NCI-H82 treated with DMSO at 0.1 percent for 48 hours (cell line): Measurements from ENCODE around the gene GPC1.

Experiments used
- DNase-seq: peaks from one replicate; lab custom pipeline; 2025; ENCODE audit not compliant: unreplicated experiment; lab: John Stamatoyannopoulos, UW

GPC1 gene

DNA sequence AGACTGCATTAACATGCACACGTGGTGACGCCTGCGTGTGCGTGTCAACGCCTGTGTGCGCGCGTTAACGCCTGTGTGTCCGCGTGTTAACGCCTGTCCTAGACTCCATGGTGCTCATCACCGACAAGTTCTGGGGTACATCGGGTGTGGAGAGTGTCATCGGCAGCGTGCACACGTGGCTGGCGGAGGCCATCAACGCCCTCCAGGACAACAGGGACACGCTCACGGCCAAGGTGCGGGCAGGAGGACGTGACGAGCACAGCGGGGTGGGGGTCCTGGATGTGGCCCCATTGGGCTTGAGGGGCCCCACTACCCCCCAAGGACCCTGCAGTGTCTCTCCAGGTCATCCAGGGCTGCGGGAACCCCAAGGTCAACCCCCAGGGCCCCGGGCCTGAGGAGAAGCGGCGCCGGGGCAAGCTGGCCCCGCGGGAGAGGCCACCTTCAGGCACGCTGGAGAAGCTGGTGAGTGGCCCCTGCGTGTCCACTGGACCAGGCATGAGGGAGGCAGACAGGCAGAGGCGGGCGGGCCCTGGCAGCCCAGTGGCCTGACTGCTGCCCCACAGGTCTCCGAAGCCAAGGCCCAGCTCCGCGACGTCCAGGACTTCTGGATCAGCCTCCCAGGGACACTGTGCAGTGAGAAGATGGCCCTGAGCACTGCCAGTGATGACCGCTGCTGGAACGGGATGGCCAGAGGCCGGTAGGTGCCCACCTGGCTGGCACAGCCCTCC is 29.2 kb downstream of the GPC1 start:
- DNase-seq, result no peak

DNA sequence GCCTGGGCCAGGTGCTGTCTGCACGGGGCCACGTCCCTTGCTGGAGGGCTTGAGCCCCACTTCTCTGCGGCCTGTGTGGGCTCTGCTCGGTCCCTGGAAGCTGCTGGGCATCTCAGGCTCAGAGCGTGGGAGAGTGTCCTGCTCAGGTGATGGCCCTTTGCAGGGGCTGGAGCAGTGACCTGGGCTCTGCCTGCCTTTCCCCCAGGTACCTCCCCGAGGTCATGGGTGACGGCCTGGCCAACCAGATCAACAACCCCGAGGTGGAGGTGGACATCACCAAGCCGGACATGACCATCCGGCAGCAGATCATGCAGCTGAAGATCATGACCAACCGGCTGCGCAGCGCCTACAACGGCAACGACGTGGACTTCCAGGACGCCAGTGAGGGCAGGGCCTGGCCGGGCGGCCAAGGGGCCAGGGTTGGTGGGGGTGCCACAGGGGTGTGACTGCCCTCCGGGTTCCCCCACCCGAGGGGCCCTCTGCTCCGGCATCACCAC is 29.9 kb downstream of the GPC1 start:
- DNase-seq, result no peak

DNA sequence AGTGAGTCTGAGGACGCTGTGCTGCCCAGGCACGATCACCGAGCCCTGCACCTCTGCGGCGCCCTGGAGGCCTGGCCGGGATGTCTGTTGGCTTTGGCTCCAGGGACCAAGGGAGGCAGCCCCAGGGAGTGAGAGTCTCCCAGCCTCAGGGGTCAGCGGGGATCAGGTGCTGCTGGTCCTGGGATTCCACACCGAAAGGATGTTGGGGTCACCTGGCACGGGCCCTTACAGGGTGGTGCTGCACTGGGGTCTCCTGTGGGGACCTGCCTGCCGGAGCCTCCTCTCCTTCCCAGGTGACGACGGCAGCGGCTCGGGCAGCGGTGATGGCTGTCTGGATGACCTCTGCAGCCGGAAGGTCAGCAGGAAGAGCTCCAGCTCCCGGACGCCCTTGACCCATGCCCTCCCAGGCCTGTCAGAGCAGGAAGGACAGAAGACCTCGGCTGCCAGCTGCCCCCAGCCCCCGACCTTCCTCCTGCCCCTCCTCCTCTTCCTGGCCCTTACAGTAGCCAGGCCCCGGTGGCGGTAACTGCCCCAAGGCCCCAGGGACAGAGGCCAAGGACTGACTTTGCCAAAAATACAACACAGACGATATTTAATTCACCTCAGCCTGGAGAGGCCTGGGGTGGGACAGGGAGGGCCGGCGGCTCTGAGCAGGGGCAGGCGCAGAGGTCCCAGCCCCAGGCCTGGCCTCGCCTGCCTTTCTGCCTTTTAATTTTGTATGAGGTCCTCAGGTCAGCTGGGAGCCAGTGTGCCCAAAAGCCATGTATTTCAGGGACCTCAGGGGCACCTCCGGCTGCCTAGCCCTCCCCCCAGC is 30.5 kb downstream of the GPC1 start:
- DNase-seq, result no peak

DNA sequence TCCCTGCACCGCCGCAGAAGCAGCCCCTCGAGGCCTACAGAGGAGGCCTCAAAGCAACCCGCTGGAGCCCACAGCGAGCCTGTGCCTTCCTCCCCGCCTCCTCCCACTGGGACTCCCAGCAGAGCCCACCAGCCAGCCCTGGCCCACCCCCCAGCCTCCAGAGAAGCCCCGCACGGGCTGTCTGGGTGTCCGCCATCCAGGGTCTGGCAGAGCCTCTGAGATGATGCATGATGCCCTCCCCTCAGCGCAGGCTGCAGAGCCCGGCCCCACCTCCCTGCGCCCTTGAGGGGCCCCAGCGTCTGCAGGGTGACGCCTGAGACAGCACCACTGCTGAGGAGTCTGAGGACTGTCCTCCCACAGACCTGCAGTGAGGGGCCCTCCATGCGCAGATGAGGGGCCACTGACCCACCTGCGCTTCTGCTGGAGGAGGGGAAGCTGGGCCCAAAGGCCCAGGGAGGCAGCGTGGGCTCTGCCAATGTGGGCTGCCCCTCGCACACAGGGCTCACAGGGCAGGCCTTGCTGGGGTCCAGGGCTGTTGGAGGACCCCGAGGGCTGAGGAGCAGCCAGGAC is 31.2 kb downstream of the GPC1 start:
- DNase-seq, result no peak

DNA sequence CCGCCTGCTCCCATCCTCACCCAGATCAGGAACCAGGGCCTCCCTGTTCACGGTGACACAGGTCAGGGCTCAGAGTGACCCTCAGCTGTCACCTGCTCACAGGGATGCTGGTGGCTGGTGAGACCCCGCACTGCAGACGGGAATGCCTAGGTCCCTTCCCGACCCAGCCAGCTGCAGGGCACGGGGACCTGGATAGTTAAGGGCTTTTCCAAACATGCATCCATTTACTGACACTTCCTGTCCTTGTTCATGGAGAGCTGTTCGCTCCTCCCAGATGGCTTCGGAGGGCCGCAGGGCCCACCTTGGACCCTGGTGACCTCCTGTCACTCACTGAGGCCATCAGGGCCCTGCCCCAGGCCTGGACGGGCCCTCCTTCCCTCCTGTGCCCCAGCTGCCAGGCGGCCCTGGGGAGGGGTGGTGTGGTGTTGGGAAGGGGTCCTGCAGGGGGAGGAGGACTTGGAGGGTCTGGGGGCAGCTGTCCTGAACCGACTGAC is 31.7 kb downstream of the GPC1 start:
- no peak for DNase-seq

DNA sequence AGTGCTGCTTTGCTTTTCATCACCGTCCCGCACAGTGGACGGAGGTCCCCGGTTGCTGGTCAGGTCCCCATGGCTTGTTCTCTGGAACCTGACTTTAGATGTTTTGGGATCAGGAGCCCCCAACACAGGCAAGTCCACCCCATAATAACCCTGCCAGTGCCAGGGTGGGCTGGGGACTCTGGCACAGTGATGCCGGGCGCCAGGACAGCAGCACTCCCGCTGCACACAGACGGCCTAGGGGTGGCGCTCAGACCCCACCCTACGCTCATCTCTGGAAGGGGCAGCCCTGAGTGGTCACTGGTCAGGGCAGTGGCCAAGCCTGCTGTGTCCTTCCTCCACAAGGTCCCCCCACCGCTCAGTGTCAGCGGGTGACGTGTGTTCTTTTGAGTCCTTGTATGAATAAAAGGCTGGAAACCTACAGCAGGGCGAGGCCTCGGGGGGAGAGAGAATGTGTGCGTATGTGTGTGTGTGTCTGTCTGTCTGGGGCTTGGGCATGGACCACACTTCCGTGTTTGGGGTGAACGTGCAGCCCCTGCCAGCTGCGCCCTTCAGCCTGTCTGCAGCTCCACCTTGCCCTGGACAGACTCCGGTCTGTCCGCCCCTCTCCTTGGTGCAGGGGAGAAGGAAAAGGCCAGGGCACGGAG is 32.3 kb downstream of the GPC1 start:
- no peak for DNase-seq

DNA sequence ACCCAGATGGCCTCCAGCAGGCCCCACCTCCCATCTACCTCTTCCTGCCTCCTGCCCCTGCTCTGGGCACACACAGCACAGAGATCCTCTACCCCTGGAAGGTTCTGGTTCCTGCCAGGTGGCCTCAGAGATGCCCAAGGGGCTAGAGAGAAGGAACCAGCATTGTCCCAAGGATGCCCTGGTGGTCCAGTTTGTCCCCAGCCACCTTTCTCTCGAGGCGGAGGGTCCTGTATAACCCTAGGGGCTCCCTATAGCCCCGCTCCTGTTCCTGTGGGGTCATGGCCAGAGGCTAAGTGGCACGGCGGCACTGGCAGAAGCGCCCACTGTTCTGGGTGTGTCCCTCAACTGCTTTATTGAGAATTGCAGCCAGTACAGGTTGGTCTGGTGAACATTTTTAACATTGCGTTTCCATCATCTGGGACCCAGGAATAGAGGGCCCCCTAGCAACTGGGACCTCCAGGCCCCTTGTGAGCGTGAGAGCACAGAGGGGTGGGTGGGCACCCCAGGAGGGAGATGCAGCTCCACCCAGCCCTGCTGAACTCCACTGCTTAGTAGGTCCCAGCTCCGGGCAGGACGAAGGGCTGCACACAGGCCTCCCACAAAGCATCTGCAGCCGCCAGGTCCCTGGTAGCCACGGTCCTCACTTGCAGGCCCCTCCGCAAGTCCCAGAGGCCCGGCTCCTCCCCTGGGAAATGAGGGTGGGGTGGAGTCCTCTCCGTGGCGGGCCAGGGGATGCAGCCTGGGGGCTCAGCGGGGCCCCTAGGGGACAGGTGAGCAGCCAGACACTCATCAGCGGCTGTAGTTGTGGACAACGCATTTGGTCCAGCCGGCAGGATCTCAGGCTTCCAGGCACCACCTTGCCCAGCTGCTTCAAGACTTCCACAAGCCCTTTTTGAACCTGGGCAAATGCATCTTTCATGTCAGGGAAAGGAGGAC is 33.1 kb downstream of the GPC1 start:
- no peak for DNase-seq

DNA sequence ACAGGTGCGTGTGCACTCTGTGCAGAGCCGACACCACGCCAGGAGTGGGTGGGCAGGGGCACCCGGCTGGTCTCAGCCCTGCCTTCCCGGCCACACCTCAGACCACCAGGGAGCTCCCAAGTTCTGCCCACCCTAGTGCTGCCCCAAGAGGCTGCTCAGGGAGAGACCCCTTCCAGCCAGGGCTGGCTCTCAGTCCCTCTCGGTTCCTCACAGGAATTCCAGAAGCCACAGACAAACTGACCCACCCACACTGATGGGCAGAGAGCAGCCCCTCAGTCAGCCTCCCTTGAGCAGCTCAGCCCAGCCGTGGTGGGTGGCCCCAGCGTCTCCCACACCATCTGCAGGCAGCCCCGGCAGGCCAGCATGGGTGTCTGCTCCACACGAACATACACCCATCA is 33.8 kb downstream of the GPC1 start:
- DNase-seq, result no peak

DNA sequence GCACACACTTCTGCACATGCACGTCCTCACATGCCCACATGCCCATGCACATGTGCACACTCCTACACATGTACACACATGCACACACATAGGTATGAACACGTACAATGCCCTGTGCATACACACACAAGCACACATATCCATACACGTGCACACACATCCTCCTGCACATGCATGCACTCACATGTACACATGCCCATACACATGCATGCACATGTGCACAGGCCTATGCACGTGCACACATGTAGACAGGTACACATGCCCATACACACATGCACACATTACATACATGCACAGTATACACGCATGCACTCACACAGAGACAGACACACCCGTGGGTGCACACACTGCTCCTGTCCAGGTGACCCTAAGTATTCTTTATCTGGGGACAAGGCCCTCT is 34.3 kb downstream of the GPC1 start:
- DNase-seq, result no peak

DNA sequence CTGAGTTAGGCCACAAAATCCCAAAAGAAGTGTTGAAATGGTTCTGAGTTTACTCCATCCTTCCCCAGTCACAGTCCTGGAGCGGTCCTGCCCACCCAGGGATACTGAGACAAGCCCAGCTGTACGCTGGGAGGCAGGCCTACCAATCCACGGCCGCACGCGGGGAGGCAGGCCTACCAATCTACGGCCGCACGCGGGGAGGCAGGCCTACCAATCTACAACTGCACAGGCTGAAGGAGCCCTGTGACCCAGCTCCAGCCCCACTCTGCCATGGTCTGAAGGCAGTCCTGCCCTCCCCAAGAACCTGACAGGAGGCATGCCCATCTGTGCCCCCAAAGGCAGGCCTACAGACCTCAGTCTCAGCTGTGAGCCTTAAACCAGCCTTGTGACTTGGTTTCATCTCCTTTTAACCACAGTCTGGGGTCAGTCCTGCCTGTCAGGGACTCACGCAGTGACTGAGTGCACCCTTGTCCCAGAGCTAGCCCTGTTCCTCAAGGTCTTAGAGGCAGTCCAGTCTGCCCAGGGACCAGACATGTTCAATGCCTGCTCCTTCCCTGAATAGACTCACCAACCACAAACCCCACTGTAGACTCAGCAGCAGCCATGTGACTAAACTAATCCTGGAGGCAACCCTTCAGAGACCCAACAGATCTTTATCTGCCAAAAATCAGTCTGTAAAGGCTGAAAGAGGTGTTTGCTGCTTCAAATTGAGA is 36.8 kb downstream of the GPC1 start:
- DNase-seq, result no peak

DNA sequence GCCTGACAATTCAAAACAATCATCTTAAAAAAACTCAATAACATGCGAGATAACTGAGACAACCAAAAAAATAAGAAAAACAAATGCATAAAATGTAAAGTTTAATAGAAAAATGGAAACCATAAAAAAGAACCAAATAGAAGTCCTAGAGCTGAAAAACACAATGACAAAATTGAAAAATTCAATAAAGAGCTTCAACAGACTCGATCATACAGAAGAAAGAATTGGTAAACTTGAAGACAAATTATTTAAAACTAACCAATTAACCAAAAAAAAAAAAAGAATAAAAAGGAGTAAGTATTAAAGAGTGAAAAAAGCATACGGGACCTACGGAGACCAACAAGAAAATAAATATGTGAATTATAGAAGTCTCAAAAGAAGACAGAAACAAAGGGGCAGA is 37.7 kb downstream of the GPC1 start:
- no peak for DNase-seq

DNA sequence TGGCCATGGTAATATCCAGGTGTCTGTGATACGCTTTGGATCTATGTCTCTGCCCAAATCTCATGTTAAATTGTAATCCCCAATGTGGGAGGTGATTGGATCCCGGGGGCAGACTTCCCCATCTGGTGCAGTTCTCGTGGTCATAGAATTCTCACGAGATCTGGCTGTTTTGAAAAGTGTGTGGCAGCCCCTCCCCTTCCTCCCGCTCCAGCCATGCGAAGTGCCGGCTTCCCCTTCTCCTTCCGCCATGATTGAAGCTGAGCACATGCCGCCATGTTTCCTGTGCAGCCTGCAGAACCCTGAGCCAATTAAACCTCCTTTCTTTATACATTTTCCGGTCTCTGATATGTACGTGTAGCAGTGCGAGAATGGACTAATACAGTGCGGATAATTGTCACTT is 42.5 kb downstream of the GPC1 start:
- DNase-seq, result no peak

DNA sequence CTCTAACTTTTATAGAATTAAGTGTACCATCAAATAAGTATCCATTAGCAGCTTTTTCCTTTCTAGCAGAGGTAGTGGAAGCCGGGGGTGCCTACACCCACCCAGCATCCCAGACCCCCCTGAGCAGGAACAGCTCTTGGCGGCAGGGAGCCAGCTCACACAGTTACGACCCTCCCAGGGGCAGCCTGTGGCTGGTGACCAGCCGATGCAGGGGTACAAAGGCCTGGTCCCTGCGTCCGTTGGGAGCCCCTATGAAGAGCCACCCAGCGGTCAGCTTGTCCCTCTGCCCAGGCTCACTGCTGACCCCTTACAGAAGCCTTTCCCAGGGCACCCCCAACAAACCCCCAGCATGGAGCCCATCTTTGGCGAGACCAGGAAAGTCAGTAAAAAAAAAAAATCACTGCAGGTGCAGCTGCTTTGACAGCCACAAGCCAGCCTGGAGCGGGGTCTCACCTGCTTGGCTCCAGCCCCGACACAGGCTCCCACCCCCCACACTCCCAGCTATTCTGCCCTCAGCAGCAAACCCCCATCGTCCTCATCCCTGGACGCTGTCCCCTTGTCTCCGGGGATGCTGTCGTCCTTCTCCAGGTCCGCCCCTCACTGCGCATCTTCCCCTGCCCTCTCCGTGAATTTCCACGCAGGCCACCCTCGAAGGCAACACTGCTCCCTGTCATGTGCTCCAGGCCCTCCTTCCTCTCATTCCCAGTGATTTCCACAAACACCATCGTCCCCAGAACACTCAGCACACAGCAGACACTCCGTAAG is 43.1 kb downstream of the GPC1 start:
- no peak for DNase-seq

DNA sequence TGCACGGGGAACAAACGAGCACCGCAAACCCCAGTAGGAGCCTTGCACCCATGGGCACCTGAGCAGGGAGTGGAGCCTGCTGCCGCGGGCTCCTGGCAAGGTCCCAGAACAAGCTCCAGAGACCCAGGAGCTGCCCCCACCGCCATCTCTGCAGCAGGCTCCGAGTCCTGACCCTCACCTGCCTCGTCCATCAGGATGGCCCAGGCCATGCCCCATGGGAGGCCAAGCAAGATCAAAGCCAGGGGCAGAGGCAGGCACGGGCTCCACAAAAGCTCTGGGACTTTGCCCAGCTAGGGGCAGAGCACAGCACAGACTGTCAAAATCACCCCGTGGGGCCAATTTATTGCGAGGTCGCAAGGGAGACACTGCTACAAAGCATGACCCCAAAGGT is 43.6 kb downstream of the GPC1 start:
- DNase-seq, result no peak

DNA sequence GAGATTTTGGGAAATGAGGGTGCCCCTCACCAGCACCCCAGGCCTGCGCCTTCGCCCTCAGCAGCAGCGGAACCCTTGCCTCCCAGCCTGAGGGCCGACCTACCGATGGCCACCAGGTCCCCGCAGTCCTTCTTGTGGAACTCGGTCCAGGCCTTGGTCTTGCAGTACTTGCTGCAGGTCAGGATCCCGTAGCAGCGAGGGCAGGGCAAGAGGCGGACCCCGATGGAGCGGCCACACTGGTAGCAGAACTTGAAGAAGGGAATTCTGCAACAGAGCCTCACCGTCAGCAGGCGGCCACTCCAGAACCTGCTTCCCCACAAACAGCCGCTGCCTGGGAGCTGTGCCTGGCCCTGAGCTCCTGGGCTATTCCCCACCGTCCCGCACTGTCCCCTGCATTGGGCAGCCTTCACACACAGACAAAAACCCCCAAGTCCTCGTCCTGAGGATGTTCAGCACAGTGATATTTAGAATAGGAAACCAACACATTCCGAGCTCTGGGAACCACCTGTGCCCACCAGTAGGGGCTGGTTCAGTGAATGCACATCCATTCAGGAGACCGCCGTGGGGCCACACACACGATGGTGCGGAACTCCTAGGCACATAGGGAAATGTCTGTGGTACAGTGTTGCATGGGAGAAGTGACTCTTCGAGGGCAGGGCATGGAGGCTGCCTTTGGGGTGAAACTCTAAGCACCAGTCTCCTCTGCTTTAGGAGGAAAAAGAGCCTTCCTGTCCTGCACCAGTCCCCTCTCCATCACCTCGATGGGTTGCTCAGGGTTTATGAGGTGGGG is 45.6 kb downstream of the GPC1 start:
- DNase-seq, result no peak

DNA sequence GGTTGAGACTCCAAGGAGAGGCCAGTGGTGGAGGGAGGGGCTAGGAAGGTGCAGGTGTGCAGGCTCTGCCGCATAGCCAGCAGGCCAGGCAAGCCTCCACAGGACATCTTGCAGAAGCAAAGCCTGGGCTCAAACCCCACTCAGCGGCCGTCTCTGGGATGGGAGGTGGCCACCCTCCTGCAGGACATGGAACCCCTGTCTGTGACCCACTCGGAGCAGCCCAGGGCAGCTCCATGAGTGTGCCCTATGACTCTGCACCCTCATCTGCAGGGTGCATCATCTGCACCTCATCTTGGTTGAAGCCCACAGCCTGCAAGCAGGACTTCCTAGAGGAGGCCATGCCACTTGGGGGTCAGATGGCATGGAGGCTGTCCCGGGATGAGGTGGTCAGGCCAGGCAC is 46.3 kb downstream of the GPC1 start:
- DNase-seq, result no peak

DNA sequence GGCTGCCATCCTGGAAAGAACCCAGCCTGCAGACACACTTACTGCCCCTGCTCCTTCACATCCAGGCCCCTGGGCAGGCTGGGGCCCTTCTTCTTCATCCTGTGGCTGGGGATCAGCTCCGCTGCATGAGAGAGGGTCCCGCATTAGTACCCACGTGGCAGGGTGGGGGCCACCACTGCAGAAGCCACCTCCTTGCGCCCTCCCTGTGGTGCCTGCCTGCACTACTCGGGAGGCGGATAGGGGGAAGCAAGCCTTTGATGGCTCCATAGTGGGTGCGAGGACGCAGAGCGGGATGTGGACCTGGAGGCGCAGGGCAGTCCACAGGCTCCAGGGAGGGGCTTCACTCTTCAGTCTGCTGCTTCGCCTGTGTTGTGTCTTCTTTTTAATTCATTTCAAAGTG is 46.7 kb downstream of the GPC1 start:
- DNase-seq, result no peak

DNA sequence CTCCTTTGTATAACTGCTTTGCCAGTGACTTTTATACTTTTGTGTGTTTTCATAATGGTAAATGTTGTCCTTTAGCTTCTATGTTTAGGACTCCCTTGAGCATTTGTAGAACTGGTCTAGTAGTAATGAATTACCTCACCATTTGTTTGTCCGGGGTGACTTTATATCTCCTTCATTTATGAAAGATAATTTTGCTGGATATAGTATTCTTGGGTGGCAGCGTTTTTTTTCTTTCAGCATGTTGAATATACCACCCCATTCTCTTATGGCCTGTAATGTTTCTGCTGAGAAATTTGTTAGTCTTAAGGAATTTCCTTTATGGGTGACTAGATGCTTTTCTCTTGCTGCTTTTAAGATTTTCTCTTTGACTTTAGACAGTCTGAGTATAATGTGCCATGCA is 56.0 kb downstream of the GPC1 start:
- DNase-seq, result no peak
